Head of caudate nucleus (tissue), 42 donors: Measurements from ENCODE around the gene AGPAT4.
A peak's percentile ranks its signal among the peaks of the same experiment; 100 is the strongest.

Experiments used
- DNase-seq, 42 donors: peaks; one replicate each; pipeline versions ENCODE4 v3.0.0 to v3.0.0-alpha.2; 2020 to 2021; ENCODE audit warnings: mixed read lengths in 7 of 42
- intact Hi-C: fragments of 100-400 bp; cut with DNase I; formaldehyde crosslinking; loops from one replicate; pipeline ENCODE4 v1.15.0; 2022

The AGPAT4 gene

DNA sequence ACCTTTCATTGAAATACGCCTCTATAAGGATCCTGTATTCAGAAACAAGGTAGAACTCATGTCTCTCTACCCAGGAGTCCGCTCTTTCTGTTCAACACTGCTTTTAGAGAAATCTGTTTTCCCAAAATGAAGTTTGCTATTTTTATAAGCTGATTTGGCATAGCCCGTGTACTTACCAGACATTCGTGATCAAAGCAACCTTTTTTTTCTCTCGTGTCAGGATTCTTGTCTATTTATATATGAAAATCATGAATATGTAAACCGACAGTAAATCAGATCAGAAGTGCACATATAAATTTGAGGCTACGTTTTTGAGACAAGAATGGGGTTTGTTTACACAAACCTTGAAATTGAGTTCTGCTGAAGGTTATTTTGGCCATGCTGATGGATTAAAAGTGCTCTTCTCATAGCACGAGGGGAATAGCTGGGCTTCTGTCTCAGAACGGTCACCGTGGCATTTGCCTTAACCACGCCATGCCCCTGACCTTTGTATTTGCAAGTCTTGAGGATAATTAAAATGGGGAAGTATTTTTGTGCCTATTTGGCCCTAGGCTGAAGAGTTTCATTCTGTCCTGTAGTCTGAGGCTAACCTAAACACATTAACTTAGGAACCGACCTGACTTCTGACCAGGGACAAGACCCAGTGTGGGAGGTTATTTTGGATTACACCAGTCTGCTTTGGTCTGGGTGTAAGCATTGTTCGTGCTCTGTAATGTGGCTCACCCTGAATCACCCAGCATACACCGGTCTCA is 163.7 kb downstream of the AGPAT4 start:
- intact Hi-C loops: no loop called here
- DNase-seq: no peak

DNA sequence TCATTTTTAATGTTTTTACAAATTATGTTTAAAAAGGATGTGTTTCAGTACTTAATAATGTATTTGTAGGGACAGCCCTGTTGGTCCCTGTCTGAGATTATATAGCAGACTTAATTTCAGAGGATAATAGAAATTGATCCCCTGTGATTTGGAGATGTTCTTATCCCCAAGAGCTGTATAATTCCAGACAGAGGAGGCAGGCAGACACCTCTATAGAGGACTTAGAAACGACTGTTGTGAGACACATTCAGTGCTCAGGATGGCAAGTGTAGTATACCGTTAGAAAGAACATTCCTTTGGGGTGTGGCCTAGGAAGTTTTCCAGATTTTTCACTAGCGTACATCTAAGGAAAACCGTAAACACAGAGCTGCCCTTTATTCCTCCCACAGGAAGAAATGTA is 164.5 kb downstream of the AGPAT4 start:
- intact Hi-C loops: no loop called here

DNA sequence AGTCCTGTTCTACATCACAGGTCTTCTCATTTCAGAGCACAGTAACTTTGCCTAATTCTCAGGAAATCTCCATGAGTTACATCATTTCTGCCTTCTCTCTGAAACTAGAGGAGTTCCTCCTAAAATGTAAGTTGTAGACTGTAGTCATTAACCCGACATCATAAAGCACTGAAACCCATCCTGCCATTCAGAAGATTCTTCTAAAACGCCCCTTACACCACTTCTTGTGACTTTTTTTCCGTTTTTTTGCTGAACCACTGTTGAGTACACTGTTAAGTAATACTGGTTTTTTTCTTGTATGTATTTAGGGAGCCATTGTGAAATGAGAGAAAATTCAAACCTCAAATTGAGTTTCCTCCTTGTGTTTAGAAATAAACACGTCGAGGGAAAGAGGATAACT is 164.9 kb downstream of the AGPAT4 start:
- intact Hi-C loops: no loop called here

More for the DNA sequence above, 164.5 kb downstream of the AGPAT4 start:
- DNase-seq: no peak

DNA sequence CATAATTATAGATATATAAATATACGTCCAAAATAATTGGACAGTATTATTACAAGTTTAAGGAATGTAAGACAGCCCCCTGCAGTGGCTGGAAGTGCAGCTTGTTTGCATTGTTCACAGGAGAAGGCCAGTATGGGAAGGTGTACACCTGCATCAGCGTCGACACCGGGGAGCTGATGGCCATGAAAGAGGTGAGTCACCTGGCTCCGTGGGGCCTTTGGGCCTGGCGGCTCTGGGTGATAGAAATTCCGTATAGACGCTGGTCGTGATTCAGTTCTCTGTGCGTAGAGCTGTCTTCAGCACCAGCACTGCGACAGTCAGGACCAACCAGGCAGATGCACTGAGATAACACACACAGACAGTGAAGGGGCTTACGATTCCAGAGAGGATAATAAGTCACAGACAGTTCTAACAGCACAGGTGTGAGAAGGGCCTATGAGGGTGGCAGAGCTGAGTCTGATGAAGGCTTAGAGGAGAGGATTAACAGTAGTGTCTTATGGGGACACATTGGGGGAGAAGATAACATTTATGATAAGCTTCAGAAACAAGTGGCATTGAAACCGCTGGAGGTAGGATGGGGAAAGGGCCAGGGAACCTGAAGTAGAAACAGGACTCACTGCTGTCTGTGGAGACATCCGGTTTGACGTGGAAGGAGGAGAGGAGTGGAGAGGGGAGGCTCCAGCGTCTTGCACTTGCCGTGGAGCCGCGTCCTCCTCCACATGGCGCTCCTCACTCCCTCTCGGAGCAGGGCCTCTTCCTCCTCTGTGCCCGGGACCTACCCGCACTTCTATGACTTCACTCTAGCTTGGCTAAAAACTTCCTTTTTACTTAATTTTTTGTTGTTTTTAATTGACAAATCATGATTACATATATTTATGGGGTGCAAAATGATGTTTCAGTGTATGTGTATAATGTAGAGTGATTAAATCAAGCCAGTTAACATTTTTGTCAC is 165.8 kb downstream of the AGPAT4 start:
- intact Hi-C loops: no loop called here
- DNase-seq: no peak

More for the DNA sequence above, 164.9 kb downstream of the AGPAT4 start:
- no peak for DNase-seq

DNA sequence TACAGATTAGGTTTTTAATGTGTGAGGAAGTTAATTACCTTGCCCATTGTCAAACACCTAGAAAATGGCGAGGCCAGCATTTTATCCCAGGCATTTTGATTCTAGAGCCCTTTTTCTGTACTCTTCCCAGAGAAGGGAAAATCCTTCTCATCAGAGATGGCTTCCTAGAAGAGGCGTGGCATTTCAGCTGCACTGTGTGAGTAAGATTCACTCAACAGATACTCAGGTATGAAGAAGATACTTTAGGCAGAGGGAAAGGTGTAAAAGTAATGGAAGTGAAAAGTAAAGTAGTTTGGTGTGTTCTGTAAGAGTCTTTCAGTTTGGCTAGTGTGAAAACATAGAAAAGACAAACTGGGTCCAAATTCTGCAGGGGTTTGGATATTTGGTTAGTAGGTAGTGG is 168.5 kb downstream of the AGPAT4 start:
- intact Hi-C loops: no loop called here
- DNase-seq: no peak

DNA sequence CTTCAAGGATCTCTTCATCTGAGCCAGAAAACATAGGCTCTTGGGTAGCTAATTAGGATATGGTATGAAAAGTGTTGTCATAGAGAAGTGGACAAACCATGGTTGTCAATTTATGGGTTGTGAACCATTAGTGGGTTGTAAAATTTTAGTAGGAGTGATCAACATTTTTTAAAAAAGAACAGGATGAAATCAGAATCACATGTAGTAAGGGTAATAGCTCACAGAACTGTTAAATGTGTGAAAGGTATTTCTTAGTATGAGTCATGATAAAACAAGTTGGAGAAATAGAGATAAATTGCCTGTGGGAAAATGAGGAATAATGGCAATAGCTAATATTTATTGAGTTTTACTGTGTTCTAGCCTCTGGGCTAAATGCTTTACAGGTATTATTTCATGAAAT is 168.9 kb downstream of the AGPAT4 start:
- no peak for DNase-seq
- intact Hi-C loops: loop anchor here (5.0 kb wide), 1 partner anchor 267 kb away; no protein-coding TSS in a partner anchor

DNA sequence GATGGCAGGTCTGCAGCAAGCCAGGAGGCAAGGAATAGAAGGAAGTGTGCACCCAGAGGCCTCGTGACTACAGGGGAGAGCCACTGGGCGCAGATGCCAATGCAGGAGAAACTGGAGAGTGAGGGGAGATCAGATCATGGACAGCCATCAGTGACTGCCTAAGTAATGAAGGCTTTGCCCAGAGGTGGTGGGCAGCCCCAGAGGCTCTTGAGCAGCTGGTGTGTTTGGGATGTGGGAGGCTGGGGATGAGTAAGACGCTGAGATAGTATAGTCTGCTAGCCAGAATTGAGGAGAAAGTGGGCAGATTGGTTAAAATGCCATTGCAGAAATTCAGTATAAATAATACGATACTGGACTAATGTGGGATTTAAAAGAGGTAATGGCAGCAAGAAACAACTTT is 170.4 kb downstream of the AGPAT4 start:
- intact Hi-C loops: loop anchor here (5.0 kb wide), 1 partner anchor 269 kb away; no protein-coding TSS in a partner anchor
- no peak for DNase-seq

DNA sequence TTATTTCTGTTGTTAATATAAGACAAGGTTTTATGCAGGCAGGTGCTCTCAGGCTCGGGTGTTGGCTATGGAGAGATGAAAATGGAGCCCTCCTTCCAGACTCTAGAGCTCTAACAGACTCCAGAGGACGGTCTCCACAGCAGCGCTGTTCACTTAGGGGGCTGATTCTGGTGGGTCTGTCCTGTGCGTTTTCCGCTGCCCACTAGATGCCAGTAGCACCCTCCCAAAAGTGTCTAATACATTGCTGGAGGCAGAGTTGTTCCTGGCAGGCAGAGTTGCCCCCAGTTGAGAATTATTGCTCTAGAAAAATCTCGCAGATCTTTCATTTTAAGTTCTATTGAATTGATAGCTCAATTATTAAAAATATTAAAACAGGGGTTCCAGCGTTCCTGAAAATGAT is 172.3 kb downstream of the AGPAT4 start:
- DNase-seq: peak in 35 of 42 donors; percentile 14 to 69 (median 38)
- intact Hi-C loops: loop anchor here (5.0 kb wide), 1 partner anchor 271 kb away; no protein-coding TSS in a partner anchor

DNA sequence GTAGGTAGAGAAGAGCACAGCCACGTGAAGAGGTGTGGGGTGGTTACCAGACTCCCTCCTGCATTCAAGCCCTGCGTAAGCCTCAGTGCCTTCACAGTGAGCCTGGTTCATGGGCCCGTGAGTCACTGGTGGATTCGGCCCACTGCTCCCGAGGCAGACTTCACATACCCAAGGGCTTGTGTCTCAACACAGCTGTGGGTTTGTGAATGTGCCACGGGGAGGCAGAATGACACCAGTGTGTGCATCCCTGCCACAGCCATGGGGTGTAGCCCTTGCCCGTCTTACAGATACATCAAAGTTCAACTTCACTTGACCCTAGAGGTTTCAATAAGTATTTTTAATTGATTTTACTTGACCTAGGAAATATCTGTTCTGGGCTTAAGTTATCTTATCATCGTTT is 173.8 kb downstream of the AGPAT4 start:
- peak in 41 of 42 donors; percentile 25 to 83 (median 64) for DNase-seq

DNA sequence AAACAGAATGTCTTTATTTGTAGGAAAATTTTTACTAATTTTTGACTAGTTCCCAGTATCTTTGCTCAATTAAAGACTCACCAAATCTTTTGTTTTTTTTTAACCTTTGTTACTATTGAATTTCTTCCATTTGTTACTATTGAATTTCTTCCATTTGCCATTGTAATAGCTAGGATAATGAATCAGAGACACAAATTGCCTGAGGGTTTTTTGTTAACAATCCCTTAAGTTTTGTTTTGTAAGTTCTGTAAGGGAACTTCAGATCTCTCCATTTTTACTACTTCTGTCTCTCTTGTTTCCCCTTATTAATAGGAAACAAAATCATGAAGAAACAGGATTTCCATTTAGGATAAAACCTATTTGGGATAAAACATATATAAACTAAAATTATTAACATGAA is 177.9 kb downstream of the AGPAT4 start:
- DNase-seq: no peak
- intact Hi-C loops: no loop called here

More for the DNA sequence above, 173.8 kb downstream of the AGPAT4 start:
- intact Hi-C loops: loop anchor here (5.0 kb wide), 1 partner anchor 272 kb away; no protein-coding TSS in a partner anchor

DNA sequence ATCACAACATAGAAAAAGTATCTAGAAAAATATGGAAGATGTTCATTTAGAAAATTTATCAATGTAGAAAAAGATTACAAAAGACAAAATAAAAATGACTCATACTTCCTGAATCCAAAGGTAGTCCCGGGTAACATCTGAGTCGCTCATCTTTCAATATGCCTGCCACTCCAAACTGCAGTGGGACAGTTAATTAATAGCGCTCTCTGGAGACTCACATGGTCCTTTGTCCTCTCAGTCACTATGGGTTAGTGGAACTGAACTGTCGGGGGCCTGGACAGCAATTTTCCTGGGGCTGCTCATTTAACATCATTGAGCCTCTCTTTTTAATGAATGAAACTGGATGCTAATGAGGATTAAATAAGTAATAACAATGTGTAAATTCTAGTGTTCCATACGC is 178.9 kb downstream of the AGPAT4 start:
- DNase-seq: no peak
- intact Hi-C loops: no loop called here

DNA sequence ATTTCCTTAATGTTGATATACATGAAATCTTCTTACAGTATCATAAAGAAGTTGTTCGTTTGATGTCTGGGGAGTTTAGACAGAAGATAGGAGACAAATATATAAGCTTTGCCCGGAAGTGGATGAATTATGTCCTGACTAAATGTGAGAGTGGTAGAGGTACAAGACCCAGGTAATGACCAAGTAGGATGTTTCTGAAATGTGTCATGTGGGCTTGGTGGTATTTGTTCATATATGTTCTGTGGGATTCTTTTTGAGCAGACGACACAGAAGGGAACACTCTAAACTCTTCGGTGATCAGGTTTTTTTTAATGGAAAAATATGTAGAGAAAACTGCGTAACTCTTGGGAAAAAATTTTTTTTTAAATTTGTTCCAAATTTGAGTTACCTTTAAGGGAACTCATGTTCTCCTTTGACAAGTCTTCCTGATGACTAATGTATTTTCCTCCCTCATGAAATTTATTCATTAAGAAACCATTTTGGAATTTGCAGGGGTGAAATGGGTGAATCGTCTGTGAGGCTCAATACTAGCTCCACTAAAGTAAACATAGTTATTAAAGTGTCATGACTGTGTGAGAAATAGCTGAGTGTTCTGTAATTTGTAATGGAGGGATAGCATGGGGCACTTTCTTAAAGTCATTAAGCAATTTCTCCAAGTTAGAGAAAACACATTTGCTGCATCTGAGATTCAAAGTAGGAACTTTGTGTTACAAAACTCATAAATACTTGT is 181.7 kb downstream of the AGPAT4 start:
- intact Hi-C loops: no loop called here
- DNase-seq: no peak

DNA sequence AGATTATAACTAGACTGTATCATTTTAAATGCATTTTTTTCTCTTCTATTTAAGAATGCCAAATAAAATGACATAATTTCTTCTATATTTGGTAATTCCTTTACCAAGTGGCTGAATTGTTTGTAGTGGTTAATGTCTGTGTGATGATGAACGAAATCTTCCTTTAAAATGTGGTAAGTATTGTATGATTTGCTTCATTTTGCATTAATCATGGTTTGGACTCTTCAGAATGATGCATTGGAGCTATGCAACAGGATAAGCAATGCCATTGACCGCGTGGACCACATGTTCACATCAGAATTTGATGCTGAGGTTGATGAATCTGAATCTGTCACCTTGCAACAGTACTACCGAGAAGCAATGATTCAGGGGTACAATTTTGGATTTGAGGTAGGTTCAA is 182.7 kb downstream of the AGPAT4 start:
- intact Hi-C loops: no loop called here
- no peak for DNase-seq

DNA sequence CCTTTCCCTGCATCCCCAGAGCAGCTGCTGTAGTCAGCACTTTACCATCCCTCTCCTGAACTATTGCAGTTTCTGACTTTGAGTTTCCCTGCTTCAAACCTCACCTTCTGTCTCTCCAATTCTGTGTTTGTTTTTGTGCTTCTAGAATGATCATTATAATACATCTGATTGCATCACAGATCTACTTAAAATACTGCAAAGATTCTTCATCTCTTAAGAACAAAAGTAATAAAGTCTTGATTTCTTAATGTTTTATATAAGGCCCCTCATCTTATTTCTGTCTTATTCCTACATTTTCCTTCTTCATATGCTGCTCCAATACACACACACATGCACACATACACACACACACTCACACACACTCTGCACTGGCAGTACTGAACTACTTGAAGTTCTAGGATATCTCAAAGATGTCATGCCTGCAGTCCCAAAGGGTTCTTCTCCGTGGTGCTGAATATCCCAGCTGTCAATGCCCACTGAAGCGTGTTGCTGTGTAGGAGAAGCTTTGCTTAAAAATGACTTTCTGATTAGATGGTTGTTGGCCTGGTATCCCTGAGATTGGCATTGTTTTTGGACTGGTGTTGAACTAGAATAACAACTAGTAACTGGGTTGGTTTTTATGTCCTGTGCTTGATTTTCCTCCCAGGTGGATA is 185.1 kb downstream of the AGPAT4 start:
- intact Hi-C loops: no loop called here
- DNase-seq: no peak

DNA sequence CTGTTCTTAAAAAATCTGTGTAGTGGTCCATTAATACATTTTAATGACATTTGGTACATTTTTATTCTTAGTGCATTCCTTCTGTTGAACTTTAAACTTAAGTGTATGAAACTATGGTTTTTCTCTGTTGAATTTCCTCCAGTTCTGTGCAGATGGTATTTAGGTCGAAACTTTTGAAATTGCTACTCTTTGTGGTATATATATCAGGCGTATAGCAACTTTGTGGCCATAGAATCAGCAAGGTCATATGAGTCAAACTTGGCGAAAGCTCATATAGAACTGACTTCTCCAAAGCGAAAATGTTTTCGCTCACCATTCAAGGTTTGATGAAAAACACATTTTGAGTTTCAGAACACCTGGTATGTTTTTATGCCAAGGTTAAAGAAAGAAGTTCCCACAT is 188.6 kb downstream of the AGPAT4 start:
- intact Hi-C loops: no loop called here
- DNase-seq: no peak

DNA sequence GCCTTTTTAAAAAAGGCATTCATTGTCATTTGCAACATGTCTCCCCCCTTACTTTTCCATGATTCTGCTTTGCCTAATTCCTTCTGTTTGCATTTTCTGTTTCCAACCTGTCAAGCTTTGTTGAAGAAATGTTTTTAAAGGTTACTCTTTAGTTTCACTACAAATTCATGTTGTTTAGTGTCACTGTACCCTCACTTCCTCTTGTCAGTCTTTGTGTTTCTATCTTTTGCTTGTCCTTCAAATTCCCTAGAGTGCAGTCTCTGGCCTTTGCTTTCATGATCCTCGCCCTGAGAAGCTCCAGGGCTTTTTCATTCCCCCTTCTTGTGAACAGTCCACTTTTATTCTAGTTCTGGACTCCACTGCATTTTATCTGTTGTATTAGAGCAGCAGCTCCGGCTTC is 191.6 kb downstream of the AGPAT4 start:
- intact Hi-C loops: no loop called here
- DNase-seq: no peak

DNA sequence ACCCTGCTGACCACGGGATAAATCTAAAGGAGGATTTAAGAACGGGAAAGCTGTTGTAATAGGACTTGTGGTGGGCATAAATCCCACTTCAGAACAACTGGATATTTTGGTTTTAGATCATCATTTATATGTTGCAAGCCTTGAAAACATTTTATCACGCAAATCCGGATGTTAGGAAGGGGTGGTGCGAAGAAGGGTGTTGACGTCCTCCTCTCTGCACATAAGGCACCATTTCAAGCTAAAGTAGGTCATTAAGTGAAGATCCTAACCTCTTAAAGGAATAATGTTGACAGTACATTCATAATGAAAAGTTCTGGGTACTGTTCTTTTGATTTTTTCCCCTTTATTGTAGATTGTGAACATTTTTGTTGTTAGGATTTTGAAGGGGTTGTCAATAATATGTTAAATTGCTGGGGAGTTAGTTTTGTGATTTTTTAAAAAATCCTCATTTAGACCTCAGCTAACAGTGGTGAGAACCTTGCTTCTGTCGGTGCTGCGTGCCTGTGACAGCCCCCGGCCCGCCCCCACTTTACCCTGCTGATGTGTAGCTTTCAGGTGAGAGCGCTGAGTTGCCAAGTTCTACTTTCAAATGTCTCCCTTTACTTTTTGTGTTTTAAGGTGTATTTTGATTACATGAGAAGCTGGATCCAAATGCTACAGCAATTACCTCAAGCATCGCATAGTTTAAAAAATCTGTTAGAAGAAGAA is 193.4 kb downstream of the AGPAT4 start:
- intact Hi-C loops: no loop called here
- peak in 38 of 42 donors; percentile 23 to 80 (median 51) for DNase-seq
